Neural progenitor cell (in vitro differentiated cells): ENCODE data around the gene MARVELD1. TPM values are rescaled to one million over a fixed set of nuclear protein-coding genes. Genes with fewer than 3 reads are reported as not detected.

Source experiments
- DNase-seq: peaks from one replicate; pipeline ENCODE4 v3.0.0-alpha.2; 2016; ENCODE audit warnings: low spot score
- H2AFZ ChIP-seq: fragments of 200-600 bp; sonication (generic); replicated peaks from 2 replicates; pipeline ENCODE4 v1.6.1; 2016; ENCODE audit warnings: antibody characterized with exemption
- H3F3A ChIP-seq: fragments of 200-600 bp; sonication (generic); 2 replicates; pipeline ENCODE4 v1.6.1; 2016; ENCODE audit warnings: antibody characterized with exemption, low read depth
- H3K27ac ChIP-seq: fragments of 200-600 bp; sonication (generic); 2 replicates; pipeline ENCODE4 v1.5.1; 2016; ENCODE audit warnings: mild to moderate bottlenecking
- H3K27me3 ChIP-seq: fragments of 200-600 bp; sonication (generic); 2 replicates; pipeline ENCODE4 v1.6.1; 2016; ENCODE audit warnings: mild to moderate bottlenecking, moderate library complexity
- H3K36me3 ChIP-seq: fragments of 200-600 bp; sonication (generic); 2 replicates; pipeline ENCODE4 v1.5.1; 2016
- H3K4me1 ChIP-seq: fragments of 200-600 bp; sonication (generic); 2 replicates; pipeline ENCODE4 v1.6.1; 2016; ENCODE audit warnings: mixed run types
- H3K4me2 ChIP-seq: fragments of 200-600 bp; sonication (generic); 2 replicates; pipeline ENCODE4 v1.6.1; 2016
- H3K4me3 ChIP-seq: fragments of 200-600 bp; sonication (generic); 2 replicates; pipeline ENCODE4 v1.5.1; 2016
- H3K79me2 ChIP-seq: fragments of 200-600 bp; sonication (generic); 2 replicates; pipeline ENCODE4 v1.6.1; 2016; ENCODE audit warnings: low read depth
- H3K9ac ChIP-seq: fragments of 200-600 bp; sonication (generic); 2 replicates; pipeline ENCODE4 v1.6.1; 2016
- H3K9me3 ChIP-seq: fragments of 200-600 bp; sonication (generic); 2 replicates; pipeline ENCODE4 v1.5.1; 2016; ENCODE audit warnings: low read depth
- H4K20me1 ChIP-seq: fragments of 200-600 bp; sonication (generic); 2 replicates; pipeline ENCODE4 v1.6.1; 2016; ENCODE audit warnings: low read depth
- H3K27ac Mint-ChIP-seq: 3 replicates; pipeline ENCODE4 v1.8.0; 2021; ENCODE audit warnings: mixed read lengths
- H3K27me3 Mint-ChIP-seq: 2 replicates; pipeline ENCODE4 v1.8.0; 2022; ENCODE audit warnings: low read depth, mild to moderate bottlenecking, inconsistent platforms, moderate library complexity, mixed read lengths; ENCODE audit not compliant: insufficient read depth
- H3K36me3 Mint-ChIP-seq: 3 replicates; pipeline ENCODE4 v1.8.0; 2021; ENCODE audit warnings: mixed read lengths
- H3K4me1 Mint-ChIP-seq: 3 replicates; pipeline ENCODE4 v1.8.0; 2021; ENCODE audit warnings: mixed read lengths
- H3K4me3 Mint-ChIP-seq: 3 replicates; pipeline ENCODE4 v1.8.0; 2021; ENCODE audit warnings: mild to moderate bottlenecking, moderate library complexity, mixed read lengths
- H3K9me3 Mint-ChIP-seq: 3 replicates; pipeline ENCODE4 v1.8.0; 2020; ENCODE audit warnings: mixed read lengths
- EZH2 ChIP-seq: fragments of 200-600 bp; sonication (generic); IDR thresholded peaks from 2 replicates; pipeline ENCODE4 v1.6.1; 2017; ENCODE audit warnings: antibody characterized with exemption, mild to moderate bottlenecking, moderate library complexity
- EZH2phosphoT487 ChIP-seq: fragments of 200-600 bp; sonication (generic); IDR thresholded peaks from 2 replicates; pipeline ENCODE4 v1.6.1; 2017; ENCODE audit warnings: antibody characterized with exemption
- total RNA-seq: library from RNA; depleted of rRNA; stranded (reverse); fragments of >200 nt; gene quantifications from 2 replicates; pipeline ENCODE4 v1.2.3, GENCODE V29; 2015; ENCODE audit warnings: low replicate concordance
- TF ChIP-seq, protein P1 (sequence below): fragments of 200-600 bp; sonication (generic); IDR thresholded peaks from 2 replicates; pipeline ENCODE4 v1.5.1; 2017; ENCODE audit warnings: antibody characterized with exemption, mild to moderate bottlenecking

Gene MARVELD1
- total RNA-seq, 1 donor from 2014 or later: 7.1 TPM

DNA sequence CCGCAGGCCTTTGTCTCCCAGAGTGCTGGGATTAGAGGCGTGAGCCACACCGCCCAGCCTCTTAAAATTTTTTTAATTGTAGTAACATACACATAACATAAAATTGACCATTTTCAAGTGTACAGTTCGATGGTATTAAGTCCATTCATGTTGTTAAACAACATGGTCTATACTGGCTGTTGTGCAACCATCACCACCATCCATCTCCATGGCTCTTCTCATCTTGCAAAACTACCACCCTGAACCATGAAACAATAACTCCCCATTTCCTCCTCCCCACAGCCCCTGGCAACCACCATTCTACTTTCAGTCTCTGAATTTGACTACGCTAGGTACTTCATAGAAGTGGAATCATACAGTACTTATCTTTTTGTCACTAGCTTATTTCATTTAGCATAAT is 15.5 kb downstream of the MARVELD1 start:
- Histone ChIP-seq H3K9ac (no peak overlapping the region), H3K4me3 (no peak overlapping the region), H3K4me1 (no peaks in the 10 kb centered on the region), H2AFZ (no peak overlapping the region), H3F3A (no peaks in the 10 kb centered on the region), H3K4me2 (no peak overlapping the region), H3K9me3 (no peaks in the 10 kb centered on the region), H4K20me1 (no peaks in the 10 kb centered on the region), H3K27me3 (peaks cover 5% of the 10 kb centered on the region), H3K79me2 (no peaks in the 10 kb centered on the region), H3K27ac (no peak overlapping the region), H3K36me3 (no peaks in the 10 kb centered on the region)
- Mint-ChIP-seq H3K27ac (no peak overlapping the region), H3K9me3 (peaks cover 3% of the 10 kb centered on the region), H3K4me1 (no peaks in the 10 kb centered on the region), H3K4me3 (no peak overlapping the region), H3K27me3 (peaks cover 2% of the 10 kb centered on the region), H3K36me3 (no peaks in the 10 kb centered on the region)
- DNase-seq: no peak
- TF ChIP-seq EZH2phosphoT487: no peak

GRCh38 chr10:97731346-97732051 is 18.0 kb downstream of the MARVELD1 start:
- TF ChIP-seq EZH2phosphoT487: no peak
- TF ChIP-seq, protein P1, sequence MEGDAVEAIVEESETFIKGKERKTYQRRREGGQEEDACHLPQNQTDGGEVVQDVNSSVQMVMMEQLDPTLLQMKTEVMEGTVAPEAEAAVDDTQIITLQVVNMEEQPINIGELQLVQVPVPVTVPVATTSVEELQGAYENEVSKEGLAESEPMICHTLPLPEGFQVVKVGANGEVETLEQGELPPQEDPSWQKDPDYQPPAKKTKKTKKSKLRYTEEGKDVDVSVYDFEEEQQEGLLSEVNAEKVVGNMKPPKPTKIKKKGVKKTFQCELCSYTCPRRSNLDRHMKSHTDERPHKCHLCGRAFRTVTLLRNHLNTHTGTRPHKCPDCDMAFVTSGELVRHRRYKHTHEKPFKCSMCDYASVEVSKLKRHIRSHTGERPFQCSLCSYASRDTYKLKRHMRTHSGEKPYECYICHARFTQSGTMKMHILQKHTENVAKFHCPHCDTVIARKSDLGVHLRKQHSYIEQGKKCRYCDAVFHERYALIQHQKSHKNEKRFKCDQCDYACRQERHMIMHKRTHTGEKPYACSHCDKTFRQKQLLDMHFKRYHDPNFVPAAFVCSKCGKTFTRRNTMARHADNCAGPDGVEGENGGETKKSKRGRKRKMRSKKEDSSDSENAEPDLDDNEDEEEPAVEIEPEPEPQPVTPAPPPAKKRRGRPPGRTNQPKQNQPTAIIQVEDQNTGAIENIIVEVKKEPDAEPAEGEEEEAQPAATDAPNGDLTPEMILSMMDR: peak; percentile 85
- H3K36me3 Mint-ChIP-seq: no peaks in the 10 kb centered on the region

GRCh38 chr10:97732052-97732359 is 18.5 kb downstream of the MARVELD1 start:
- Mint-ChIP-seq H3K4me3 (no peak overlapping the region), H3K27me3 (peaks cover 8% of the 10 kb centered on the region), H3K4me1 (no peaks in the 10 kb centered on the region), H3K9me3 (peaks cover 5% of the 10 kb centered on the region), H3K36me3 (no peaks in the 10 kb centered on the region), H3K27ac (no peak overlapping the region)
- Histone ChIP-seq H3K36me3 (no peaks in the 10 kb centered on the region), H2AFZ (no peak overlapping the region), H3K27me3 (peaks cover 33% of the 10 kb centered on the region), H3K9ac (no peak overlapping the region), H3K4me1 (no peaks in the 10 kb centered on the region), H3K9me3 (no peaks in the 10 kb centered on the region), H3K79me2 (no peaks in the 10 kb centered on the region), H3K27ac (no peak overlapping the region), H3F3A (no peaks in the 10 kb centered on the region), H3K4me2 (no peak overlapping the region), H3K4me3 (no peak overlapping the region), H4K20me1 (no peaks in the 10 kb centered on the region)
- TF ChIP-seq, protein P1: no peak
- TF ChIP-seq EZH2: no peak
- TF ChIP-seq EZH2phosphoT487: no peak
- no peak for DNase-seq

More at GRCh38 chr10:97731346-97732051, 18.0 kb downstream of the MARVELD1 start:
- Histone ChIP-seq H3F3A (no peaks in the 10 kb centered on the region), H3K36me3 (no peaks in the 10 kb centered on the region), H3K9me3 (no peaks in the 10 kb centered on the region), H3K4me2 (no peak overlapping the region), H3K4me3 (no peak overlapping the region), H3K79me2 (no peaks in the 10 kb centered on the region), H2AFZ (no peak overlapping the region), H4K20me1 (no peaks in the 10 kb centered on the region), H3K27me3 (peaks cover 30% of the 10 kb centered on the region), H3K4me1 (no peaks in the 10 kb centered on the region), H3K9ac (no peak overlapping the region), H3K27ac (no peak overlapping the region)
- Mint-ChIP-seq H3K27me3 (peaks cover 4% of the 10 kb centered on the region), H3K4me1 (no peaks in the 10 kb centered on the region), H3K27ac (no peak overlapping the region), H3K9me3 (peaks cover 5% of the 10 kb centered on the region), H3K4me3 (no peak overlapping the region)
- peak; percentile 80 for DNase-seq

GRCh38 chr10:97733256-97733655 is 19.7 kb downstream of the MARVELD1 start:
- Mint-ChIP-seq H3K27me3 (peaks cover 8% of the 10 kb centered on the region), H3K4me3 (no peak overlapping the region), H3K36me3 (no peaks in the 10 kb centered on the region), H3K9me3 (peaks cover 5% of the 10 kb centered on the region), H3K27ac (no peak overlapping the region), H3K4me1 (peaks cover 8% of the 10 kb centered on the region)
- Histone ChIP-seq H4K20me1 (peaks cover 11% of the 10 kb centered on the region), H2AFZ (no peak overlapping the region), H3K27me3 (peaks cover 33% of the 10 kb centered on the region), H3K4me3 (no peak overlapping the region), H3F3A (no peaks in the 10 kb centered on the region), H3K4me2 (no peak overlapping the region), H3K9me3 (no peaks in the 10 kb centered on the region), H3K27ac (no peak overlapping the region), H3K36me3 (no peaks in the 10 kb centered on the region), H3K9ac (no peak overlapping the region), H3K79me2 (peaks cover 10% of the 10 kb centered on the region), H3K4me1 (peaks cover 3% of the 10 kb centered on the region)
- TF ChIP-seq EZH2phosphoT487 (no peak), EZH2 (no peak)
- TF ChIP-seq, protein P1: no peak
- no peak for DNase-seq
